ENCODE data around the gene CARS2. TPM values are rescaled to one million over a fixed set of nuclear protein-coding genes. Genes with fewer than 3 reads are reported as not detected.

The CARS2 gene
- total RNA-seq, 1 experiment from 2014 or later: 31.9 TPM

GRCh38 chr13:110618780-110619179, 87.1 kb downstream of the CARS2 start:
- intact Hi-C loops (cut with micrococcal nuclease; ENCODE audit: unreplicated experiment) (no loop called here), in situ Hi-C loops (cut with HindIII; ENCODE audit: low pct_unique_long_range_greater_than_20kb, low sequenced_read_pairs) (no loop called here)
- DNase-seq (ENCODE audit: low read depth, low spot score) (no peak), ATAC-seq (no peak)
- Histone ChIP-seq H3K36me3 (ENCODE audit: control insufficient read depth, insufficient read depth, low read length) (no peaks in the 10 kb centered on the region), H3K27ac (ENCODE audit: low read length) (no peak overlapping the region), H3K27me3 (ENCODE audit: control insufficient read depth, insufficient read depth, low read length) (no peaks in the 10 kb centered on the region), H3K4me3 (ENCODE audit: low read depth in 2 of 2, low read length in 2 of 2) (no peak overlapping the region), H3K4me1 (ENCODE audit: control insufficient read depth, insufficient read depth, low read length) (peaks cover 10% of the 10 kb centered on the region), H3K9me3 (ENCODE audit: control insufficient read depth, insufficient read depth, low read depth, low read length) (no peaks in the 10 kb centered on the region)
- TF ChIP-seq, protein P1, sequence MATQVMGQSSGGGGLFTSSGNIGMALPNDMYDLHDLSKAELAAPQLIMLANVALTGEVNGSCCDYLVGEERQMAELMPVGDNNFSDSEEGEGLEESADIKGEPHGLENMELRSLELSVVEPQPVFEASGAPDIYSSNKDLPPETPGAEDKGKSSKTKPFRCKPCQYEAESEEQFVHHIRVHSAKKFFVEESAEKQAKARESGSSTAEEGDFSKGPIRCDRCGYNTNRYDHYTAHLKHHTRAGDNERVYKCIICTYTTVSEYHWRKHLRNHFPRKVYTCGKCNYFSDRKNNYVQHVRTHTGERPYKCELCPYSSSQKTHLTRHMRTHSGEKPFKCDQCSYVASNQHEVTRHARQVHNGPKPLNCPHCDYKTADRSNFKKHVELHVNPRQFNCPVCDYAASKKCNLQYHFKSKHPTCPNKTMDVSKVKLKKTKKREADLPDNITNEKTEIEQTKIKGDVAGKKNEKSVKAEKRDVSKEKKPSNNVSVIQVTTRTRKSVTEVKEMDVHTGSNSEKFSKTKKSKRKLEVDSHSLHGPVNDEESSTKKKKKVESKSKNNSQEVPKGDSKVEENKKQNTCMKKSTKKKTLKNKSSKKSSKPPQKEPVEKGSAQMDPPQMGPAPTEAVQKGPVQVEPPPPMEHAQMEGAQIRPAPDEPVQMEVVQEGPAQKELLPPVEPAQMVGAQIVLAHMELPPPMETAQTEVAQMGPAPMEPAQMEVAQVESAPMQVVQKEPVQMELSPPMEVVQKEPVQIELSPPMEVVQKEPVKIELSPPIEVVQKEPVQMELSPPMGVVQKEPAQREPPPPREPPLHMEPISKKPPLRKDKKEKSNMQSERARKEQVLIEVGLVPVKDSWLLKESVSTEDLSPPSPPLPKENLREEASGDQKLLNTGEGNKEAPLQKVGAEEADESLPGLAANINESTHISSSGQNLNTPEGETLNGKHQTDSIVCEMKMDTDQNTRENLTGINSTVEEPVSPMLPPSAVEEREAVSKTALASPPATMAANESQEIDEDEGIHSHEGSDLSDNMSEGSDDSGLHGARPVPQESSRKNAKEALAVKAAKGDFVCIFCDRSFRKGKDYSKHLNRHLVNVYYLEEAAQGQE (IDR thresholded peaks at IDR 0.05; ENCODE audit: insufficient read depth in 1 of 2, low read depth in 2 of 2, low read length in 1 of 2): no peak
- TF ChIP-seq POLR2AphosphoS5 (IDR thresholded peaks at IDR 0.05; ENCODE audit: low read depth, low read length): no peak
- no peak for TF ChIP-seq SIN3A (IDR thresholded peaks at IDR 0.05; ENCODE audit: borderline replicate concordance, insufficient read depth, low read depth, low read length)
- no peak for TF ChIP-seq TCF7L2 (IDR thresholded peaks at IDR 0.05; ENCODE audit: low read depth, low read length)
- ChIA-PET CTCF (no interaction called here), POLR2A (no interaction called here)
- BruUV-seq (replicated peaks): no TSS peak

DNA sequence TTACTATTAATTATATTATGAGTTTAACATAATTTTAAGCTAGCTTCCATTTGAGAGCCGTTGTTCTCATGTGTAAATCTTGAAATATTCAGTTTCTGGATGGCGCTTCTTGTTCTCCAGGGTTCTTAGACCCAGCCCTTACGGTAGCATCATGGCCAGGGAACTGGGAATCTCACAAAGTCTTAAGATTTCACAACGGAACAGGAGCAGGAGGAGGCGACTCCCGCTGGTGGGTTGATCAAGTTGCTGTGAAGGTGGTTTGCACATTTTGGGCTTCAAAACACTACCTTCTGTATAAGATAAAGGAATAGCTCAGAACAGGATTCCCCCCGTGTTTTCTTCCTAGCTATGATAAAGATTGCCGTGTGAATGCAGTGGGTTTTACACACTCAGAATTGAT, 87.7 kb downstream of the CARS2 start:
- Histone ChIP-seq H3K27ac (ENCODE audit: low read length) (no peak overlapping the region), H3K36me3 (ENCODE audit: control insufficient read depth, insufficient read depth, low read length) (no peaks in the 10 kb centered on the region), H3K27me3 (ENCODE audit: control insufficient read depth, insufficient read depth, low read length) (no peaks in the 10 kb centered on the region), H3K4me1 (ENCODE audit: control insufficient read depth, insufficient read depth, low read length) (peaks cover 10% of the 10 kb centered on the region), H3K9me3 (ENCODE audit: control insufficient read depth, insufficient read depth, low read depth, low read length) (no peaks in the 10 kb centered on the region), H3K4me3 (ENCODE audit: low read depth in 2 of 2, low read length in 2 of 2) (no peak overlapping the region)
- ATAC-seq (no peak), DNase-seq (ENCODE audit: low read depth, low spot score) (no peak)
- BruUV-seq (replicated peaks): no TSS peak
- ChIA-PET POLR2A (no interaction called here), CTCF (no interaction called here)
- in situ Hi-C loops (cut with HindIII; ENCODE audit: low pct_unique_long_range_greater_than_20kb, low sequenced_read_pairs): no loop called here
- TF ChIP-seq POLR2AphosphoS5 (IDR thresholded peaks at IDR 0.05; ENCODE audit: low read depth, low read length): no peak
- no peak for TF ChIP-seq CTCF (IDR thresholded peaks at IDR 0.05)
- TF ChIP-seq TCF7L2 (IDR thresholded peaks at IDR 0.05; ENCODE audit: low read depth, low read length): no peak
- no peak for TF ChIP-seq SIN3A (IDR thresholded peaks at IDR 0.05; ENCODE audit: borderline replicate concordance, insufficient read depth, low read depth, low read length)
- TF ChIP-seq, protein P1 (IDR thresholded peaks at IDR 0.05; ENCODE audit: insufficient read depth in 1 of 2, low read depth in 2 of 2, low read length in 1 of 2): no peak
- intact Hi-C loops (cut with micrococcal nuclease; ENCODE audit: unreplicated experiment): no loop called here
